ENCODE results near the gene ISOC2.

The ISOC2 gene

DNA sequence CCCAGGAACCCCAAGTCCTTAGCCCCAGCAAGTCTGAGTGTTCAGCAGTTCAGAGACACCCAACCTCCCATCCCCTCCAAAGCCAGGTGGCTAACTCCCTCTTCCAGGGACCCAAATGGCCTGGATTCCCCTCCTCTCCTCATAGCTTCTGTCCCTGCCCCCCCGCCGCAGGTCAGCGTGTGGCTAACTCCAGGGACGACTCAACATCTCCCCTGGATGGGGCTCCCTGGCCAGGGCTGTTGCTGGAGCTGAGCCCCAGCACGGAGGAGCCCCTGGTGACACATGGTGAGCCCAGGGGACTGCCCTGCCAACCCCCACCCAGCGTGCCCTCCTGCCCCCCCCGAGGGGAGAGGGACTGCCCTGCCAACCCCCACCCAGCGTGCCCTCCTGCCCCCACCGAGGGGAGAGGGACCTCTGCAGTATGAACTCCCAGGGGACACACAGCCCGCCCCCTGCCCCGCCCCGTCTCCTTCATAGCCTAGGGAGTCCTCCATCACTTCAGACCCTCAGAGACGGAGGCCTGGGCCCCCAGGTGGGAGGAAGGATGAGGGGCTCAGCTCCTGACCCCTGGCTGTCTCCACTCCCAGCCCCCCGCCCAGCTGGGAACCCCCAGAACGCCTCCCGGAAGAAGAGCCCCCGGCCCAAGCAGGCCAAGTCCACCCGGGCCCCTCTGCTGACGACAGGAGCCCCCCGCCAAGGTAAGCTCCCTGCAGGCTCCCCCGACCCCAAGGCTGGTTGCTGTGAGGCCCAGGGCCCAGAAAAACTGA is 28.5 kb upstream of the ISOC2 start:
- DNase-seq (ENCODE audit: low read depth), result no peak

DNA sequence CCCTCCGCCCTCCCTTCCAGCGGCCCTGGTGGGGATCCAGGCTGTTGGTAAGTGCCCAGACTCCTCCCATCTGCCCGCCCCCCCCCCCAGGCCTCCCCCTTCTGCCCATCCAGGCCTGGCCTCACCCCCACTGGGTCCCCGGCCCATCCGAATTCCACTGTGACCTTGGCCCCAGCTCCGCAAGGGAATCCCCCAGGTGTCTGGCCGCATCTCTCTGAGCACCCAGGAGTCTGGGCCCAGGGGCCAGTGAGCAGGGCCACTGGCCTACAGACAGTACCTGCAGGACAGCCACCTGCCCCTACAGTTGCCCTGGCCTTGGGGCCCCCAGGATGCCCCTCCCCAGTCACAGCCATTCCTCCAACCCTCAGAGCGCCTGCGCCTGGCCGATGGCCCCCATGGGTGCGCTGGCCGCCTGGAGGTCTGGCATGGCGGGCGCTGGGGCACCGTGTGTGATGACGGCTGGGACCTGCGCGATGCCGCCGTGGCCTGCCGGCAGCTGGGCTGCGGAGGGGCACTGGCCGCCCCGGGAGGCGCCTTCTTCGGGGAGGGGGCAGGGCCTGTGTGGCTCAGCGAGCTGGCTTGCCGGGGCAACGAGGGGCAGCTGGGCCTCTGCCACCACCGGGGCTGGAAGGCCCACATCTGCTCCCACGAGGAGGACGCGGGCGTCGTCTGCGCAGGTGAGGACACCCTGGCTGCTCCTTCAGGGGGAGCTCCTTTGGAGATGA is 27.7 kb upstream of the ISOC2 start:
- no peak for DNase-seq (ENCODE audit: low read depth)

DNA sequence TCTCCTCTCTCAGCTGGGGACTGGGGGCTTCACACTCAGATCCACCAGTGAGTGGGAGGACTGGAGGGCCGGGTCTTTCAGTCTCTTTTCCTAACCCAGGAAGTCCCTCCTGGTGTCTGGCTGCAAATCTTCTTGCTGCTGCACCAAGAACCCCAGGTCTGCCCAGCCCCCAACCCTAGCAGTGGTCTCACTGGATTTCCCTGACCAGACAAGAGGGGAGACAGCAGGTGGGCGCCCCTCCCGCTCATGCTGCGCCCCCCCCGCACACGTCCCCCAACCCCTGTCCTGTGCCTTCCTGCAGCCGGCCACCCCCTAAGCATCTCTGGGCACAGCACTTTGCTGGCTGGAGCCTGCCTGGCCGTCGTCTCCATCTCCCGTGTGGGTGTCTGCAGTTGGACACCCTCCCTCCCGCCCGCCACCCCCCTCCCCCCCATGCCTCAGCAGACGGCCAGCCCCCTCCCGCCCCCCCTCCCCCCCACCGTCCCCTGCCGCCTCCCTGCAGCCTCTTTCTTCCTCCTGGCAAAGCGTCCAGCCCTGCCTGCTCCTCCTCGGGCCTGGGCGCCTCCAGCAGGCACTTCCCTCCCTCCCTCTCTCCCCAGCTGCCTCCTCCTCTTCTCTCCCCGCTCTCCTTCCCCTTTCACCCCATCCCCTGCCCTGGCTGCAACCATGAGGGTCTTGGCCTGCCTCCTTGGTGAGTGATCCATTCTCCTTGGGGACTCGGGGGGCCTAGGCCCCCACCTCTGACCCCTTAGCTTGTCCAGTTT is 26.7 kb upstream of the ISOC2 start, which contains the start of gene SSC5D:
SSC5D (plus strand) TSS at position 513 of the 764 bp plus-strand sequence; CDS start at position 667, 154 bp downstream.
- no peak for DNase-seq (ENCODE audit: low read depth)

DNA sequence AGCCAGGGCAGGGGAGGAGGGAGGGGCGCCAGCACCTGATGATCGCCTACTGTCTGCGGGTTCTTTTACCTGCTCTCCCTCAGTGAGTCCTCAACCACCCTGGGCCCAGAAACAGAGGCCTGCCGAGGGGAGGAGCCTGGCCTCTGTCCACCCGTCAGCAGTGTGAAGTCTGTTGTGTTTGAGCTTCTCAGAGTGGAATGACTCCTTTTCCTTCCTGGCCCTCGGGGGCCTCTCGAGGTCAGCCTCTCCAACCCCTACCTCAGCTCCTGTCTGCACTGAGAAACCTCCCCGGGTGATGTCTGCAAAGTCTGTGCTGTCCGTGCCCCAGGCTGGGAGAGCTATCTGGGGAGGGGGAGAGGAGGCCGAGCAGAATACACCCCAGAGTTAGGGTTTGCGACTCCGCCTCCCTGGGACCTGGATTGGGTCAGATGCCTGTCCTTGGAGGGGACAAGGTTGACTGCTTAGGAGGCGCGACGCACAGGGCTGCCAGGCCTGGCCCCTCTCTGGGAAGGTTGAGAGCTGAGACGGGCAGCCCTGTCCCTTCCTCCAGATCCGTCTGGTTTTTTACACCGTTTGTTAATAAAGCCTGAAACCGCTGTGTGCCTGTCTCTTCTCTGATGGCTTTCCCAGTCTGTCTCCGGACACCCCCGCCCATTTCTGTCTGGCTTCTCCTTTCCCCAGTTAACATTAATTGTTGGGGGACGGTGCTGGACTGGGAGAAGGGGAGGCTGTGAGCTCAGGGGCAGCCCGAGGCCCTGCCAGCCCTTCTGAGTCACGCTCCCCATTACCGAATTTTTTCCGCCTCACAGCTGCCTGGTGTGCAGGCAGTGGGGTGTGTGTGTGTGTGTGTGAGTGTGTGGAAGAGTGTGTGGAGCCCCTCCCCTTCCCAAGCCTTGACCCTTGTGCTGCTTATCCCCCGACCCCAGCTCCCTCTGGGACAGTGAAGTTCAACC is 25.8 kb upstream of the ISOC2 start:
- DNase-seq (ENCODE audit: low read depth), result no peak

DNA sequence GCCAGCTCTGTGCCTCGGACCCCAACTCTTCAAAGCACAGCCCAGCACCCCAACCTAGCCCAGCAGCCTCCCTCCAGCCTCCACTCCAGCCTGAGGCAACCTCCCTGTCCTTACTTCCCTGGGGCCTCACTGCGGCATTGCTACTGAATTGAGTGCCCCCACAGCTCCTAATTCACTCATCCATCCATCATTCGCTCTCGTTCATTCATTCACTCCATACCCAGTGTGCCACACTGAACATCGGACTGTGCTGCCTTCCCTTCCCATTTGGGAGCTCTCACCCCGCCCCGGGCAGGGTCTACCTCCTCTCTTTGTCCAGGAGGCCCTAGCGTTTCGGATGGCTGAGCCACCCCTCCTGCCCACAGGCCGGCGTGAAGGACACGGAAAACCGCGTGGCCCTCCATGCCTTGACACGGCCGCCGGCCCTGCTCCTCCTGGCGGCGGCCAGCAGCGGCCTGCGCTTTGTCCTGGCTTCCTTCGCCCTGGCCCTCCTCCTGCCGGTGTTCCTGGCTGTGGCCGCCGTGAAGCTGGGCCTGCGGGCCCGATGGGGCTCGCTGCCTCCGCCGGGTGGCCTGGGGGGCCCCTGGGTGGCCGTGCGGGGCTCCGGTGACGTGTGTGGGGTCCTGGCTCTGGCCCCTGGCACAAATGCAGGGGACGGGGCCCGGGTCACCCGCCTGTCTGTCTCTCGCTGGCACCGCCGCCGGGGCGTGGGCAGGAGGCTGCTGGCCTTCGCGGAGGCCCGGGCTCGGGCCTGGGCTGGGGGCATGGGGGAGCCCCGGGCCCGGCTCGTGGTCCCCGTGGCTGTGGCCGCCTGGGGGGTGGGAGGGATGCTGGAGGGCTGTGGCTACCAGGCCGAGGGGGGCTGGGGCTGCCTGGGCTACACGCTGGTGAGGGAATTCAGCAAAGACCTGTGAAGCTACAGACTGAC is 24.9 kb upstream of the ISOC2 start:
- DNase-seq (ENCODE audit: low read depth), result no peak

DNA sequence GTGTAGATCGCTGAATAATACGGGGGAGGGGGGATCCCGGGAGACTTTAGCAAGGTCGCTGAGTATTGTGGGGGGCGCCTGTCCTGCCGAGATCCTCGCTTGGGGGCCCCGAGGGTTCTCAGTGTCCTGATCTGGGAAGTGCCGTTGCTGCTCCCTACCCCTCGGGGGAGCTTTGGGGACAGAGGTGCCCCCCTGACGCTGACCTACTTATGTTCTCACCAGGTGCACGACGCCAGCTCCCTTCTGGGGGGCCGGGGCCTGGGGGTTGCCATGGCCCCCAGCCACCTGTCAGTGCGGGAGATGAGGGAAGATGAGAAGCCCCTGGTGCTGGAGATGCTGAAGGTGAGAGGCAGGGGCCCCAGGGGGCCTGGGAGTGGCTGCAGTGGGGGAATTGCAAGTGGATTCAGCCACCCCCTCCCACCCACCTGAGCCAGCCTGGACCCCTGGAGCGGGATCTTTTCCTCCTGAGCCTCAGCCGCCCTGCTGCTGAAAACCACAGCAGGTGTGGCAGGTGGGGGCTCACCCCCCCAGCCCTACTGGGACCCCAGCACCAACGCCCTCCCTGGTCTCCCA is 24.1 kb upstream of the ISOC2 start:
- DNase-seq (ENCODE audit: low read depth), result no peak

DNA sequence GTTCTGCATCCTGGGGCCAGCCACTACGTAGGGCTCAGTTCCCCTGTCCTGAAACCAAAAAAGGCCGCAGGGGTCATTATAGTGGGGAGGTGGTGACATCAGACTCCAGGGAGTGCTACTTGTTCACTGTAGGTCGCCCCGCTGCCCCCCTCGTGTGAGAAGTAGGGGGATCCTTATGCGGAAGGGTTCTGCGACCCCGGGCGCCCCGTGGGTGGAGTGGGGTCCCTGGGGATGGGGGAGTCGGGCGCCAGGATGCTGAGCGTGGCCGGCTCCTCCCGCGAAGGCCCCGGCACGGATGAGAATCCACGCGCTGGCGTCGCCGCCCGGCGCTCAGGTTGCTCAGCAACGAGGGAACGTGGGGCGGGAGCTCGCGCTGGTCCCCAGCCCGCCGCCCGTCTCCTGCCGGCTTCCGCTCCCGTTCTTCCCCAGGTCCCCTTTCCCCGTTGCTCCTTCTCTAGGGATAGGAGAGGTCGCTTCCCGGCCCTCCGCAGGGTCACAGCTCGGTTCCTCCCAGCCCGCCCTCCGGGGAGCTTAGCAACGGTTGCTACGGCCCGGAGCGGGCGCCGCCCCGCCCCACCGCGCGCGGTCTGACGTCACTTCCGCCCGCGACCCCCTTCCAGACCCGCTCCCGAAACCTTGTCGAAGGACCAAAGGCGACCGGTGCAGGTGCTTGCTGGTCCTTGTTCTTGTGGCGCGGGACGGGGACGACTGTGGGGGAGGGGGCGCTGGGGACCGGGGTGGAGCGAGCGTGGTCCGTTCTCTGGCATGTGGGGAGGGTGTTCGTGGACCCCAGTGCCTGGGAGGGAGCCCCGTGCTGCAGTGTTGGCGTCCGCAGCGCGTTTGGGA is 23.4 kb upstream of the ISOC2 start, which contains the start of gene NAT14:
NAT14 (plus strand) TSS at position 596 of the 846 bp plus-strand sequence. CDS start 521 bp downstream, outside the sequence.
- DNase-seq (ENCODE audit: low read depth), result peak; percentile 39

DNA sequence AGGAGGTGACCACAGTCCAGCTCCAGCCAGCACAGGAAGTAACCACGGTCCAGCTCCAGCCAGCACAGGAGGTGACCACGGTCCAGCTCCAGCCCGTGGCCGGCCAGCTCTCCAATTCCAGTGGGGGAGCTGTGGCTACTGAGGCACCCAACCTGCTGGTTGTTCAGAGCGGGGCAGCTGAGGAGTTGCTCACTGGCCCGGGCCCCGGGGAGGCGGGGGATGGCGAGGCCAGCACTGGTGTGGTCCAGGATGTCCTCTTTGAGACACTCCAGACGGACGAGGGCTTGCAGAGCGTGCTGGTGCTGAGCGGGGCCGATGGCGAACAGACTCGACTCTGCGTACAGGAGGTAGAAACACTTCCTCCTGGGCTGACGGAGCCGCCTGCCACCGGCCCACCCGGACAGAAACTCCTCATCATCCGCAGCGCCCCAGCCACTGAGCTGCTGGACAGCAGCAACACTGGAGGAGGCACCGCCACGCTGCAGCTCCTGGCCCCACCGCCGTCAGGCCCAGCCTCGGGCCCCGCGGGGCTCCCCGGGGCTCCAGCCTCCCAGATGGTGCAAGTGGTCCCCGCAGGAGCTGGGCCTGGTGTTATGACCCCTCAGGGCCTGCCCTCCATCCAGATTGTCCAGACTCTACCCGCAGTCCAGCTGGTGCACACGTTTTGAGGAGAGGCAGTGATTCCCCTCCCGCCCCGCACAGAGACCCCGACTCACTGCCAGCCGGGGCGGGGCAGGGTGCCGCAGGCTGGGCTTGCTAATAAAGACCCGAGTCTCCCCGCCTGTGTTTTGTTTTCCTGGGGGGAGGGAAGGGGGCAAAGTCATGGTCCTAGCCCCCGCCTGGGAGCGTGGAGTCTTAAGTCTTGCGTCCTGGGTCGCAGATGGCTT is 22.5 kb upstream of the ISOC2 start:
- DNase-seq (ENCODE audit: low read depth), result no peak

DNA sequence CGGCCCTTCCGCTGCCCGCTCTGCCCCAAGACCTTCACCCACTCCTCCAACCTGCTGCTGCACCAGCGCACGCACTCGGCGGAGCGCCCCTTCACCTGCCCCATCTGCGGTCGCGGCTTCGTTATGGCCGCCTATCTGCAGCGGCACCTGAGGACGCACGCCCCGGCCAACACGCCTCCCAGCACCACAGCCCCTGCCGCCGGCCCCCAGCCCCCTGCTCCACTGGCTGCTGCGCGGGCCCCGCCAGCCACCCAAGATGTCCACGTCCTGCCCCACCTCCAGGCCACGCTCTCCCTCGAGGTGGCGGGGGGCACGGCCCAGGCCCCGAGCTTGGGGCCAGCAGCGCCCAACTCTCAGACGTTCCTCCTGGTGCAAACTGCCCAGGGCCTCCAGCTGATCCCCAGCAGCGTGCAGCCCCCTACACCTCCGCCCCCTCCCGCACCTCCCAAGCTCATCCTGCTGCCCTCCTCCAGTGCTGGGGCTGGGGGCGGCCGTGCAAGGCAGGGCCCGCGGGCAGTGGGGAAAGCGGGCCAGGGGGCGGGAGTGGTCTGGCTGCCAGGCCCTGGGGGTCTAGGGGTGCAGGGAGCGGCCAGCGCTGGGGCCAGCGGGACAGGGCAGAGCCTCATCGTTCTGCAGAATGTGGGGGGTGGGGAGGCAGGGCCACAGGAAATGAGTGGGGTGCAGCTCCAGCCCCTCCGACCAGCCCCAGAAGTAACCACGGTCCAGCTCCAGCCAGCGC is 21.7 kb upstream of the ISOC2 start:
- DNase-seq (ENCODE audit: low read depth), result no peak

DNA sequence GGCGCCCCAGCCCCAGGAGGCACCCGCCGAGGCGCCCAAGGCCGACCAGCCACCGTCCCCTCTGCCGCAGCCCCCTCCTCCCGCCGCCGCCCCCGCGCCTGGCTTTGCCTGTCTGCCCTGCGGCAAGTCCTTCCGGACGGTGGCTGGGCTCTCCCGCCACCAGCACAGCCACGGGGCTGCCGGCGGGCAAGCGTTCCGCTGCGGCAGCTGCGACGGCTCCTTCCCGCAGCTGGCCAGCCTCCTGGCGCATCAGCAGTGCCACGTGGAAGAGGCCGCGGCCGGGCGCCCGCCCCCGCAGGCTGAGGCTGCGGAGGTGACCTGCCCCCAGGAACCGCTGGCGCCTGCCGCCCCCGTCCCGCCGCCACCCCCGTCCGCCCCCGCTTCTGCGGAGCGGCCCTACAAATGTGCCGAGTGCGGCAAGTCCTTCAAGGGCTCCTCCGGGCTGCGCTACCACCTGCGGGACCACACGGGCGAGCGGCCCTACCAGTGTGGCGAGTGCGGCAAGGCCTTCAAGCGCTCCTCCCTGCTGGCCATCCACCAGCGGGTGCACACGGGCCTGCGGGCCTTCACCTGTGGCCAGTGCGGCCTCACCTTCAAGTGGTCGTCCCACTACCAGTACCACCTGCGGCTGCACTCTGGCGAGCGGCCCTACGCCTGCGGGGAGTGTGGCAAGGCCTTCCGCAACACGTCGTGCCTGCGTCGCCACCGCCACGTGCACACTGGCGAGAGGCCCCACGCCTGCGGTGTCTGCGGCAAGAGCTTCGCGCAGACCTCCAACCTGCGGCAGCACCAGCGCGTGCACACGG is 20.9 kb upstream of the ISOC2 start:
- DNase-seq (ENCODE audit: low read depth), result no peak

DNA sequence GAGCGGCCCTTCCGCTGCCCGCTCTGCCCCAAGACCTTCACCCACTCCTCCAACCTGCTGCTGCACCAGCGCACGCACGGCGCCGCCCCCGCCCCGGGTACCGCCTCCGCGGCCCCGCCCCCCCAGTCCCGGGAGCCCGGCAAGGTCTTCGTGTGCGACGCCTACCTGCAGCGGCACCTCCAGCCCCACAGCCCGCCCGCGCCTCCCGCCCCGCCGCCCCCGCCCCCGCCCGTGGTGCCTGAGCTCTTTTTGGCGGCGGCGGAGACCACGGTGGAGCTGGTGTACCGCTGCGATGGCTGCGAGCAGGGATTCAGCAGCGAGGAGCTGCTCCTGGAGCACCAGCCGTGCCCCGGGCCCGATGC is 20.3 kb upstream of the ISOC2 start:
- DNase-seq (ENCODE audit: low read depth), result no peak

DNA sequence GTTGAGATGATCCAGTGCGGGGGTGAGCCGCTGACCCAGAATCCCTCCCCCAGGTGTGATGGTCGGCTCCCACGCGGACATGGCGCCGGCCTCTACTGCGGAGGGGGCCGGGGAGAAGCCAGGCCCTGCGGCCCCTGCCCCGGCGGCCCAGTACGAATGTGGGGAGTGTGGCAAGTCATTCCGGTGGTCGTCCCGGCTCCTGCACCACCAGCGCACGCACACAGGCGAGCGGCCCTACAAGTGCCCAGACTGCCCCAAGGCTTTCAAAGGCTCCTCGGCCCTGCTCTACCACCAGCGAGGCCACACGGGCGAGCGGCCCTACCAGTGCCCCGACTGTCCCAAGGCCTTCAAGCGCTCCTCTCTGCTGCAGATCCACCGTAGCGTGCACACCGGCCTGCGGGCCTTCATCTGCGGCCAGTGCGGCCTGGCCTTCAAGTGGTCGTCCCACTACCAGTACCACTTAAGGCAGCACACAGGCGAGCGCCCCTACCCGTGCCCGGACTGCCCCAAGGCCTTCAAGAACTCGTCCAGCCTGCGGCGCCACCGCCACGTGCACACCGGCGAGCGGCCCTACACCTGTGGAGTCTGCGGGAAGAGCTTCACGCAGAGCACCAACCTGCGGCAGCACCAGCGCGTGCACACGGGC is 19.8 kb upstream of the ISOC2 start:
- no peak for DNase-seq (ENCODE audit: low read depth)

DNA sequence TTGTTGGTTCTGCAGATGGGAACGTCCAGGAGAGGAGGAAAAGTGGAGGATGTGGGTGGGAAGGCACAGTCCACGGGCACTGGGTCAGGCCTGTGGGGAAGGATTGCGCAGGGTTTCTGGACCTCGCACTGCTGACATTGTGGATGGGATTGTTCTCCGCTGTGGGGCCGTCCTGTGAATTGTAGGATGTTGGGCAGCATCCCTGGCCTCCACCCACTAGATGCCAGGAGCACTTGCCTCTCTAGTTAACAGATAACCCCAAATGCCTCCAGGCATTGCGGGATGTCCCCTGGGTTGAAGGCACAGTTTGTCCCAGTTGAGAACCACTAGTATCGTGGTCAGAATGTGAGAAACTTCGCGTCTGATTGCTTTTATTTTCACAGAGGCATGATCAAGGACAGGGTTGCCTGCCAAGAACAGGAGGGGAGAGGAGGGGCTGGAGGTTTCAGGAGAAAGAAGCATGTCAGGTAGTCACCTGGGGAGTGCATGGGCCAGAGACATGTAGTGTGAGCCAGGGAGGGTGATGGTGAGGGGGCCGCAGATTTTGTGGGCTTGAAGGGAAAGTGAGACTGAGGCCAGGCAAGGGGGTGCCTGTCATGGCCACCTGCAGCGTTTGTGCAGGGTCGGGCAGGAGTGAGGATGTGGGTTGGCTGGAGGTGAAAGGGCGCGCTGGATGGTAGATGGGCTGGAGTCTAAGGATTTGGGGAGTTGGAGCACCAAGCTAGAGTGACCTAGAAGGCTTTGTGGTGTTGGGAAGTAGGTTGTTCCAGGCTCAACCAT is 18.2 kb upstream of the ISOC2 start:
- no peak for DNase-seq (ENCODE audit: low read depth)

DNA sequence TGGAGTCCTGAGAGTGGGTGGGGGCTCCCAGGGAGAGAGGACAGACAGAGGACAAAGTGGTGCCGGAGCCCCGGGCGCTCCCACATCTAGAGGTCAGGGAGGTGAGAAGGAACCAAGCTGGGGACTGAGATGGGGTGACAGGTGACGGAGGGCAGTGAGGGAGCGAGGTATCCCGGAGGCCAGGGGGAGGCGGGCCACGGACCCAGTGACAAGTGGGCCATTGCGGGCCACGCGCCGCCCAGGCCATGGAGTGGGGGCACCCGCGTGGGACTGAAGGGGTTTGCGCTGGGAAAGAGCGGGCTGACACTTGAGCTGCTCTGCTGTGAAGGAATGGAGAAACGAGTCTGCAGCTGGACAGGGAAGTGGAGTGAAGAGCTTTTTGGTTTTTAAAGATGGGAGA is 17.6 kb upstream of the ISOC2 start:
- no peak for DNase-seq (ENCODE audit: low read depth)

DNA sequence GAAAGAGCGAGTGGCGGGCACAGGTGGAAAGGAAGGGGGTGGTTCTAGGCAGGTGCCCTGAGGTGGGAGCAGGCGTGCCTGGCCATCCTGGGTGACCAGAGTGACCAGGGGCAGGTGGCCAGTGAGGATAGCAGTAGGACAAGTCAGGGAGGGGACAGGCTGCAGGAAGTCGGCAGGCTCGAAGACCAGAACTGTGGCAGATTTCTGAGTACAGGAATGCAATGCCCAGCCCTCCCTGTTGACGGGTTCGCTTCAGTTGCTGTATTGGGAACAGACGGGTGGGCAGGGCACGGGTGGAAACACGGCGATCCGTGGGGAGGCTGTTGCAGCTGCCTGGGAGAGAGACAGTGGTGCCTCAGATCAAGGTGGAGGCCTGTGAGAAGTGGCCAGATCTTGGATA is 16.9 kb upstream of the ISOC2 start:
- no peak for DNase-seq (ENCODE audit: low read depth)
